NAMALWA (cell line): ENCODE results near the gene CS.

Experiments
- DNase-seq: peaks from one replicate; pipeline ENCODE4 v3.0.0-alpha.2; 2015; ENCODE audit warnings: low spot score

CS gene

DNA sequence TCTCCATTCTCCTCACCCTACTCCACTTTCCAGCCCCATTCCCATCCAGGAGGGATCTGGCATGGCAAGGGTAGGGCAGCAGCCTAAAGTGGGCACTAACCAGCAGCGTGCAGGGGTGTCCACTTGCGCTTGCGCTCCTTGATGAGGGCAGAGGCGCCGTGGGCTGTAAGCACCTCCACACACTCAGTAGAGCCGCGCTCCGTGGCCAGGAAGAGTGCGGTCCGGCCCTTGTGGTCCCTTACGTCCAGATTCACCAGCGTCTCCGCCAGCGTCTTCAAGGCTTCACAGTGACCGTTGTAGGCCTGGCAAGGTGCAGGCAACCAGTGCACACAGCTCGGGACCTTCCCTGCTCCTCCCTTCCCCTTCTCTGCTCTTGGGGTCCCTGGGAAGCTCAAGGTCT lies 52.2 kb downstream of the CS start:
- no peak for DNase-seq

- no peak for DNase-seq
These were observed 55.6 kb downstream of the CS start for GRCh38 chr12:56244494-56244893.

DNA sequence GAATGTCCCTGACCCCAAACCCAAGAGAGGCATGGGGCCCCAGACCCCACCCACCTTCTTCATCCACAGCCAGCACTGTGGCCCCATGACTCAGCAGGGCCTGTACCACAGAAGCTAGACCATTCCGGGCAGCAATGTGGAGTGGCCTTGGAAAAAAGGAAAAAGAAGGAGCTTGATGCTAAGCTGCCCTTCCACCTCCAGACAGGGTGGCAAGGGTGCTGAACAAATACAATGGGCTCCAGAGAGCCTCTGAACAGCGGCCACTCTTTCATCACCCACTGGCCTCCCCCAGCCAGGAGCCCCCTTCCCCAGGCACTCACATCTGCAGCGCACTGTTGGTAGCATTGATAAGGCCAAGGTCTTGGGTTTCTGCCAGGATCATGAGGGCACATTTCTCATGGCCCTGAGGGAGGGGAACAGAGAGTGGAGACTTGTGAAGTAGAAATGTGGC lies 56.4 kb downstream of the CS start:
- DNase-seq = no peak

DNA sequence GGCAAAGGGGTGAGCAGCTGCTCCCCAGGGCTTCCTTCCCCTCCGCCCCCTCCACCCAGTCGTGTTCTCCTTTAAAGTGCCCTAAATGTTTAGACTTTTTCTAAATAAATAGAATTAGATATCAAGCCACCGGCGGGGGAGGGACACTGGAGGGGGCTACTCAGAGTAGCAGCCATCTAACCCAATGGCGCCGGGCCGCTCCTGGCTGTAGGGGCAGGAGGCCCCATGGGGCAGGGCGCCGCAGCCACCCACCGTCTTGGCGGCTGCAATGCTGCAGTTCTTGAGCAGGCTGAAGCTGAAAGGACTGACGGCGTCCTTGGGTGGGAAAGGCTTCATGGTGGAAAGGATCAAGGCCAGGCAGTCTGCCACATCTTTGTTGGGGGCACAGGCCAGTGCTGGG lies 57.1 kb downstream of the CS start:
- DNase-seq = no peak

- no peak for DNase-seq
These were observed 58.5 kb downstream of the CS start for GRCh38 chr12:56241424-56242303.

DNA sequence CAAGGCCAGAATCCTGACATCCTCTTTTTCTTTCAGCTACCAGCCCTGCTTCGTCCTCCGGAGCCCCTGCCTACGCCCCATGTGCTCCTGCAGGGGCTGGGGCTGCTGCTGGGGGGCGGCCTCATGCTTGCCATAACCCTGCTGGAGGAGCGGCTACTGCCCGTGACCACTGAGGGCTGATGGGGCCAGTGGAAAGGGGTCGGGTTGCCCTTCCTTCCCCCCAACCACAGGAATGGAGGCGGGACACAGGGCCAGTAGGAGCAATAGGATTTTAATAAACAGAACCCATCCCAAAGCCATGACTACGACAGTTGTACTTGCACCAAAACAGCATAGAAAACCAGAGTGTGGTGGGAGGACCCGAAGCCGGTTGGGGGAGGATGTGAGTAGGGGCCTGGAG lies 62.6 kb downstream of the CS start:
- no peak for DNase-seq

GRCh38 chr12:56236985-56237384 lies 63.1 kb downstream of the CS start:
- no peak for DNase-seq

DNA sequence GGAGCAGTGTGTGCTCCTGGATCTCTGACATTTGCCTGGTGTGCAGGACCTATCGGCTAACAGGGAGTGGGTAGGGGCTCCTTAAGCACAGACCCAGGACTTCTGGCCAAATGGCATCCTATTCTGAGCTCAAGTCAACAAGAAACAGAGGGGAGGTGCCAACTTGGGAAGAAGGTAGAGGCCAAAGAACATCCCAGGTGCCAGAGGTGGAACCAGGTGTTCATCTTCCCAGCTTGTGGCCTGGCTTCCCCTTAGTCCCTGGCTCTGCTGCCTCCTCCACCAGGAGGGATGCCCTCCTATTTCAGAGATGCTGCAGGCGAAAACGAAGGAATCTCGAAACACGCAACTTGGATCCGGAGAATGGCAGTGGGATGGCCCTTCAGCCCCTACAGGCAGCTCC lies 64.0 kb downstream of the CS start:
- no peak for DNase-seq

- DNase-seq = no peak
These were observed 65.2 kb downstream of the CS start for GRCh38 chr12:56234746-56235436.

GRCh38 chr12:56231184-56231582 lies 68.9 kb downstream of the CS start:
- DNase-seq = no peak

- no peak for DNase-seq
These were observed 69.5 kb downstream of the CS start for GRCh38 chr12:56230432-56231183.

DNA sequence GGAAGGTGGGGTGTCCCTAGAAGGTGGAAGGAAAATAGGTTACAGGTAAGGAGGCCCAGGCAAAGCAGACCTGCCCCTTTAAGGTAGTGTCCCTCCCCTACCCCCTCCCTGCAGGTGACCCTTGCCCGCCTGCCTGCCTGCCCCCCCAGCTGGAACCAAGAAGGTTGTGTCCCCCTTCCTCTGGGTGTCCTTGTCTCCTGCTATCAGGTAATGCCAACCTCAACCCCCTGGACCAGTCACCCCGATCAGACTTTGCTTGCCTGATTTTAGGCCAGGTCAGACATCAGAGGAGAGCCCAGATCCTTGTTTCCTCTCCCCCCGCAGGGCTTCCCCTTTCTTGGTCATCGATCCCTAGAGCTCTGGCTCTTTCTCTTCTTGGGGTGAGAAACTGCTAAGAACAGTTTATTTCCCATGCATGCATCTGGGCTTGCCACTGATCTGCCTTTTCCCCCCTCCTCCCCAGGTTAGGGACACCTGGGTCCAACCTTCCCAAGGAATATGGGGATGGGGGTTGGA lies 70.2 kb downstream of the CS start, which contains the start of gene SLC39A5:
SLC39A5 (plus strand) TSS at position 136 of the 516 bp plus-strand sequence. CDS start 1,224 bp downstream, outside the sequence.
- no peak for DNase-seq

- DNase-seq = no peak
These were observed 71.0 kb downstream of the CS start for GRCh38 chr12:56229082-56229481.

DNA sequence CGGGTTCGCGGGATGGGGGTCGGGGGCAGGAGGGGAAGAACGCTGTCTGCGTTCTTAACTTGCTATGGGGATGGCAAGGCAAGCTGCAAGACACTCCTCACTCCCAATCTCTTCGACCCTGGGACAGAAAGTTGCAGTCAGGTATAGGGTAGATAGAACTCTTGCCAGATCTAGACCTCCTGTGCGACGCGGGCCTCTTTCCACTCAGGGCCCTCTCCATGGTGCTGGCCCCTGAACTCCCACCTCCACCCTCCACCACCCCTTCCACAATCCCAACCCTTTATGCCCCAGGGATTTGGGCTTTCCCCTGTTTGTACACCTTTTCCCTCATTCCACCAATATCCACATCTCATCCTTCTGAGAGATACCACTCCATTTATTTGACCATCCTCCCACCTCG lies 75.2 kb downstream of the CS start:
- no peak for DNase-seq

GRCh38 chr12:56224102-56224701 lies 75.9 kb downstream of the CS start, which contains the start of gene NABP2:
NABP2 (plus strand) TSS chr12:56224342; CDS start chr12:56224857, 515 bp downstream.
- DNase-seq = peak; percentile 96

DNA sequence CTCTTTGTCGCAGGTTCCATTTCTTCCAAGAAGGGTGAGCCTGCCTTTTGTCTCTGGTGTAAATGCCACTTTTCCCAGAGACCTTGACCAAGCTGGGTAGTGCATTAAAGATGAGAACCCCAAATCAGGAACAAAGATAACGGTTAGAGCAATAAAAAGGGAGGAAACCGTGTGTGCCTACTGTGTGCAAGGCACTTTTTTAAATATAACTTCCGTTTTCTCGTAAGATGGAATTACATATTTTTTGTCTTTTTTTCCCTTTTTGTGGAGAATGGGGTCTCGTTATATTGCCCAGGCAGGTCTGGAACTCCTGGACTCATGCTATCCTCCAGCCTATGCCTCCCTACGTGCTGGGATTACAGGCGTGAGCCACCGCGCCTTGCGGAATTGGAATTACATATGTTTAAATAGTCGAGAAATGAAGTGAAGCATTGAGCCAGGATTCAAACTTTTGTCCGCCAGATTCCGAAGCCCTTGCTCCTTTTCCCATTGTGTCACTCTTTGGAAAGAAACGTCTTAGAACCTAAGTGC lies 76.5 kb downstream of the CS start:
- peak; percentile 32 for DNase-seq

DNA sequence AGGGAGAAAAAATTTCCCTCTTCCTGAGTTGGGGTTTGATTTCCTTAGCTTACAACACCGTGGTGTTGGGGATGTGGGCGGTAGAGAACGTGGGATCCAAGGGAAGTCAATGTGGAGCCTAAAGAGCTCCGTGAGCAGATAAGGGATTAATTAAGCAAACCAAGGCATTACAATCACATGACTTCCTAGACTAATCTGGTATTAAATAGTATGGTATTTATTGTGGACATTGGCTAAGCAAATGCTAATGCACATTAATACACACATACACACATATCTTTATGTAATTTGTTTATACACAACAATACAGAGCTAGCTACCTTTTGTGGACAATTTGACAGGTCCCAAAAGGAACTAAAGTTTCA lies 77.6 kb downstream of the CS start:
- no peak for DNase-seq

GRCh38 chr12:56221757-56222530 lies 78.2 kb downstream of the CS start, which contains the start of gene RNF41:
RNF41 (minus strand) TSS chr12:56221922; CDS start chr12:56214047, 7,875 bp downstream.
- DNase-seq = peak; percentile 95
